COLO668 (cell line): ENCODE measurements around the gene MTG1.
A peak's percentile ranks its signal among the peaks of the same experiment; 100 is the strongest.

Experiments used
- DNase-seq: peaks from one replicate; lab custom pipeline; 2025; ENCODE audit not compliant: unreplicated experiment; lab: John Stamatoyannopoulos, UW

The MTG1 gene

GRCh38 chr10:133394064-133394663 lies at the start of gene MTG1:
Gene MTG1 (plus strand): TSS chr10:133394157. CDS start chr10:133394221, 64 bp downstream.
- peak; percentile 92 for DNase-seq

- no peak for DNase-seq
Measured at GRCh38 chr10:133344236-133344635, 49.7 kb upstream of the MTG1 start.

- DNase-seq = no peak
Measured at GRCh38 chr10:133346413-133346812, 47.5 kb upstream of the MTG1 start.

- no peak for DNase-seq
Measured at GRCh38 chr10:133347710-133348517, 46.0 kb upstream of the MTG1 start.

- no peak for DNase-seq
Measured at GRCh38 chr10:133349160-133349568, 44.8 kb upstream of the MTG1 start.

- no peak for DNase-seq
Measured at GRCh38 chr10:133349577-133350011, 44.4 kb upstream of the MTG1 start.

- DNase-seq = no peak
Measured at GRCh38 chr10:133350283-133350949, 43.5 kb upstream of the MTG1 start.

GRCh38 chr10:133350950-133351329 lies 43.0 kb upstream of the MTG1 start:
- no peak for DNase-seq

- no peak for DNase-seq
Measured at GRCh38 chr10:133351408-133352318, 42.3 kb upstream of the MTG1 start.

- DNase-seq = peak; percentile 16
Measured at GRCh38 chr10:133353202-133353959, 40.6 kb upstream of the MTG1 start.

- DNase-seq = no peak
Measured at GRCh38 chr10:133353988-133354605, 39.9 kb upstream of the MTG1 start.

- DNase-seq = no peak
Measured at GRCh38 chr10:133354672-133355240, 39.2 kb upstream of the MTG1 start.

GRCh38 chr10:133355266-133355665 lies 38.7 kb upstream of the MTG1 start:
- DNase-seq = no peak

GRCh38 chr10:133355991-133356390 lies 38.0 kb upstream of the MTG1 start:
- no peak for DNase-seq

- DNase-seq = no peak
Measured at GRCh38 chr10:133356549-133357284, 37.2 kb upstream of the MTG1 start.

GRCh38 chr10:133357285-133358161 lies 36.4 kb upstream of the MTG1 start, which contains the start of gene FUOM:
Gene FUOM (minus strand): TSS chr10:133358019. CDS start chr10:133358007, 12 bp downstream.
- DNase-seq = no peak

GRCh38 chr10:133358162-133358924 lies 35.6 kb upstream of the MTG1 start:
- no peak for DNase-seq
